K562 (cell line): Measurements from ENCODE around the gene HIP1R. TPM values are rescaled to one million over a fixed set of nuclear protein-coding genes. Genes with fewer than 3 reads are reported as not detected.
A peak's percentile ranks its signal among the peaks of the same experiment; 100 is the strongest.

Experiments
- BDP1 ChIP-seq: IDR thresholded peaks from 3 replicates; pipeline ENCODE4 v1.6.1; 2011; ENCODE audit not compliant: insufficient read length, insufficient read depth
- CHD4 ChIP-seq: fragments of 200-600 bp; sonication (generic); IDR thresholded peaks from 3 replicates; pipeline ENCODE4 v1.6.1; 2012; ENCODE audit warnings: low read depth, mild to moderate bottlenecking, mixed read lengths, low read length, inconsistent platforms; ENCODE audit not compliant: insufficient read depth, insufficient replicate concordance, poor library complexity, severe bottlenecking
- MIER1 ChIP-seq: fragments of 450-650 bp; IDR thresholded peaks from 2 replicates; pipeline ENCODE4 v1.6.1; 2016; ENCODE audit warnings: antibody characterized with exemption, mild to moderate bottlenecking, low read depth
- PHF8 ChIP-seq: fragments of 200-600 bp; sonication (generic); IDR thresholded peaks from 2 replicates; pipeline ENCODE4 v1.6.1; 2012; ENCODE audit warnings: mixed run types, mild to moderate bottlenecking, inconsistent platforms, low read length, moderate library complexity, borderline replicate concordance
- POLR2A ChIP-seq: fragments of 450-650 bp; conservative IDR thresholded peaks from 2 replicates; pipeline ENCODE4 v1.6.1; 2016
- RBBP5 ChIP-seq: fragments of 200-600 bp; sonication (generic); IDR thresholded peaks from 2 replicates; pipeline ENCODE4 v1.6.1; 2012; ENCODE audit warnings: borderline replicate concordance, mild to moderate bottlenecking, low read length, control low read depth, inconsistent platforms; ENCODE audit not compliant: insufficient read depth, poor library complexity, severe bottlenecking
- STAT5B ChIP-seq: fragments of 250-450 bp; sonication (Bioruptor Pico); IDR thresholded peaks from 2 replicates; pipeline ENCODE4 v1.8.0; 2021; ENCODE audit warnings: mild to moderate bottlenecking, inconsistent platforms
- ZNF277 ChIP-seq: fragments of 250-450 bp; sonication (Bioruptor Pico); IDR thresholded peaks from 2 replicates; pipeline ENCODE4 v1.8.0; 2022; ENCODE audit warnings: inconsistent platforms, mild to moderate bottlenecking, moderate library complexity, borderline replicate concordance
- ZNF407 ChIP-seq: fragments of 450-650 bp; IDR thresholded peaks from 2 replicates; pipeline ENCODE4 v1.6.1; 2016; ENCODE audit warnings: low read depth
- ZNF75A ChIP-seq: fragments of 450-650 bp; formaldehyde crosslinking; IDR thresholded peaks from 2 replicates; pipeline ENCODE4 v1.4.0; 2020; ENCODE audit warnings: mild to moderate bottlenecking
- ZNF830 ChIP-seq: fragments of 250-450 bp; sonication (Bioruptor Pico); IDR thresholded peaks from 2 replicates; pipeline ENCODE4 v1.5.0; 2021; ENCODE audit warnings: mild to moderate bottlenecking
- polyA plus RNA-seq, 8 experiments: library from polyadenylated mRNA; depleted of rRNA in 4 of 8; stranded (reverse) in 5 of 8; unstranded in 3 of 8; fragments of >200 nt; fragmentation: Nextera tagmentation in 2 of 8; fragmentation: Illumina TruSeq in 1 of 8; extraction: Ambion mirVana in 2 of 8; extraction: Trizol in 1 of 8; gene quantifications; 2 replicates each; pipeline versions ENCODE4 v1.2.1 to v1.2.3, GENCODE V29; 2011 to 2014; ENCODE audit warnings: inconsistent platforms in 1 of 8, missing spikeins in 1 of 8
- total RNA-seq, 7 experiments: library from RNA; depleted of rRNA in 6 of 7; stranded (reverse); fragments of >200 nt in 6 of 7; fragmentation: Illumina TruSeq in 2 of 7; extraction: Trizol in 2 of 7; gene quantifications; 2 replicates each; pipeline versions ENCODE4 v1.2.1 to v1.2.3, GENCODE V29; 2011 to 2021; ENCODE audit warnings: low replicate concordance in 1 of 7
- TF ChIP-seq, protein P1 (sequence below): fragments of 450-650 bp; IDR thresholded peaks from 2 replicates; pipeline ENCODE4 v1.6.1; 2016; ENCODE audit warnings: missing biosample characterization, missing genetic modification characterization
- TF ChIP-seq, protein P2 (sequence below): fragments of 450-650 bp; IDR thresholded peaks from 2 replicates; pipeline ENCODE4 v1.7.1; 2018; ENCODE audit warnings: mild to moderate bottlenecking, low read depth; ENCODE audit not compliant: partially characterized antibody

The HIP1R gene
- total and polyA plus RNA-seq, 9 of the 15 experiments (the other 6 are each of a cell fraction or from before 2014, with no cell fraction given): 0.15 to 31.0 (median 14.2) TPM

DNA sequence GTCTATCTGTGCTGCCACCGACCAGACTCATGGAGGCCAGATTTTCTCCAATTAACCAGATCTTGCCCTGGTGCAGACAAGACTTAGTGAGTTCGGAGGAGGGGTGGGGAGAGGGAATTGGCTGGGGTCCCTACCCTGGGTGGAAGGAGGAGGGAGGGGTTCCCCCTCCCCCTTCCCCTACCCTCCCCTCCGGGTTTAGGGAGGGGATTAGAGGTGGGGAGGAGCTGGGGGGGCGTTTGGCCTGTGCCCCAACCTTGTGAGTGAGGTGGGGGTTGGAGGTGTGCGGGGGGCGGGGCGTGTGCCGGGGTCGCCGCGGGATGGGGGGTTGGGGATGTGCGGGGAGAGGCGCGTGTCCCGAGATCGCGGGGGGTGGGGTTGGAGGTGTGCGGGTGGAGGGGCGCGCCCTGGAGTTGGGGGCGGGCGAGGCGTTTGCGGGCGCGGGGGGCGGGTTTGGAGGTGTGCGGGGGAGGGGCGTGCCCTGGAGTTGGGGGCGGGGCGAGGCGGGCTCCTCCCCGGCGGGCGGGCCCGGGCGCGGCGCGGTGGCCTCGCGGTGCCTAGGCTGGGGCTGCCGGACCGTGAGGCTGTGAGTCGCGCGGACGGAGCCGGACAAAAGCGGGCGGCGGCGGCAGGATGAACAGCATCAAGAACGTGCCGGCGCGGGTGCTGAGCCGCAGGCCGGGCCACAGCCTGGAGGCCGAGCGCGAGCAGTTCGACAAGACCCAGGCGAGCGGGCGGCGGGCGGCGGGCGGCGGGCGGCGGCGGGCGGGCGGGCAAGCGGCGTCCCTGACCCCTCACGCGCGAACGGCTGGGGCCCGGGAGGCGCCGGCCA, at the start of gene HIP1R (continued):
- no peak for TF ChIP-seq ZNF407
- no peak for TF ChIP-seq ZNF277
- TF ChIP-seq, protein P1, sequence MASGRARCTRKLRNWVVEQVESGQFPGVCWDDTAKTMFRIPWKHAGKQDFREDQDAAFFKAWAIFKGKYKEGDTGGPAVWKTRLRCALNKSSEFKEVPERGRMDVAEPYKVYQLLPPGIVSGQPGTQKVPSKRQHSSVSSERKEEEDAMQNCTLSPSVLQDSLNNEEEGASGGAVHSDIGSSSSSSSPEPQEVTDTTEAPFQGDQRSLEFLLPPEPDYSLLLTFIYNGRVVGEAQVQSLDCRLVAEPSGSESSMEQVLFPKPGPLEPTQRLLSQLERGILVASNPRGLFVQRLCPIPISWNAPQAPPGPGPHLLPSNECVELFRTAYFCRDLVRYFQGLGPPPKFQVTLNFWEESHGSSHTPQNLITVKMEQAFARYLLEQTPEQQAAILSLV (tag): no peak
- TF ChIP-seq, protein P2, sequence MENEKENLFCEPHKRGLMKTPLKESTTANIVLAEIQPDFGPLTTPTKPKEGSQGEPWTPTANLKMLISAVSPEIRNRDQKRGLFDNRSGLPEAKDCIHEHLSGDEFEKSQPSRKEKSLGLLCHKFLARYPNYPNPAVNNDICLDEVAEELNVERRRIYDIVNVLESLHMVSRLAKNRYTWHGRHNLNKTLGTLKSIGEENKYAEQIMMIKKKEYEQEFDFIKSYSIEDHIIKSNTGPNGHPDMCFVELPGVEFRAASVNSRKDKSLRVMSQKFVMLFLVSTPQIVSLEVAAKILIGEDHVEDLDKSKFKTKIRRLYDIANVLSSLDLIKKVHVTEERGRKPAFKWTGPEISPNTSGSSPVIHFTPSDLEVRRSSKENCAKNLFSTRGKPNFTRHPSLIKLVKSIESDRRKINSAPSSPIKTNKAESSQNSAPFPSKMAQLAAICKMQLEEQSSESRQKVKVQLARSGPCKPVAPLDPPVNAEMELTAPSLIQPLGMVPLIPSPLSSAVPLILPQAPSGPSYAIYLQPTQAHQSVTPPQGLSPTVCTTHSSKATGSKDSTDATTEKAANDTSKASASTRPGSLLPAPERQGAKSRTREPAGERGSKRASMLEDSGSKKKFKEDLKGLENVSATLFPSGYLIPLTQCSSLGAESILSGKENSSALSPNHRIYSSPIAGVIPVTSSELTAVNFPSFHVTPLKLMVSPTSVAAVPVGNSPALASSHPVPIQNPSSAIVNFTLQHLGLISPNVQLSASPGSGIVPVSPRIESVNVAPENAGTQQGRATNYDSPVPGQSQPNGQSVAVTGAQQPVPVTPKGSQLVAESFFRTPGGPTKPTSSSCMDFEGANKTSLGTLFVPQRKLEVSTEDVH: no peak
- no peak for TF ChIP-seq STAT5B (CRISPR knock-in tag)
- TF ChIP-seq RBBP5: peak; percentile 35
- TF ChIP-seq PHF8: peak; percentile 46; the same call in 1 of the 2 replicates
- TF ChIP-seq CHD4: peak; percentile 45
- TF ChIP-seq BDP1: no peak
- no peak for TF ChIP-seq ZNF75A (CRISPR knock-in tag)
- peak; percentile 39; the same call in 1 of the 2 replicates for TF ChIP-seq POLR2A
- no peak for TF ChIP-seq MIER1
- no peak for TF ChIP-seq ZNF830 (CRISPR knock-in tag)
